HS-27A (cell line): ENCODE measurements around the gene SEC14L5.
A peak's percentile ranks its signal among the peaks of the same experiment; 100 is the strongest.

ENCODE experiments used
- DNase-seq: peaks from one replicate; pipeline ENCODE4 v3.0.0-alpha.2; 2012; ENCODE audit warnings: low read depth, missing footprints

SEC14L5 gene

GRCh38 chr16:5015351-5015750, 57.2 kb downstream of the SEC14L5 start:
- DNase-seq, result no peak

DNA sequence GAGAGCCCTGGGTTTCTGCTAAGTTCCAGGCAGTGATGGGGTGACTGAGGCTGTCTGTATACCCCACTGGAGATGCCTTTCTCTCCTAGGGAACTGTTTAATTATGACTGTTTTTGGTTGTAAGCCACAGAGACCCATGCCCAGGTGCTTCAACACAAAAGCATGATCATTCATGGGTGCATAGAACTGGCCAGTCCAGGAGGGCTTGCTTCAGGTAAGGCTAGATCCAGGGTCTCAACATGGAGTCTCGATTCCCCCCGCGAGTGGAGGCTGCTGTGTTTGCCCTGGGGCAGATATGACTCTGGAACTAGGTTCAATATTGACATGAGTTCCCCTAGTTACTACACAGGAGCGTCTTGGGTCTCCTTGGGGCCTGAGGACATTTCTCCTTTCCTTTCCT, 57.8 kb downstream of the SEC14L5 start:
- DNase-seq, result no peak

DNA sequence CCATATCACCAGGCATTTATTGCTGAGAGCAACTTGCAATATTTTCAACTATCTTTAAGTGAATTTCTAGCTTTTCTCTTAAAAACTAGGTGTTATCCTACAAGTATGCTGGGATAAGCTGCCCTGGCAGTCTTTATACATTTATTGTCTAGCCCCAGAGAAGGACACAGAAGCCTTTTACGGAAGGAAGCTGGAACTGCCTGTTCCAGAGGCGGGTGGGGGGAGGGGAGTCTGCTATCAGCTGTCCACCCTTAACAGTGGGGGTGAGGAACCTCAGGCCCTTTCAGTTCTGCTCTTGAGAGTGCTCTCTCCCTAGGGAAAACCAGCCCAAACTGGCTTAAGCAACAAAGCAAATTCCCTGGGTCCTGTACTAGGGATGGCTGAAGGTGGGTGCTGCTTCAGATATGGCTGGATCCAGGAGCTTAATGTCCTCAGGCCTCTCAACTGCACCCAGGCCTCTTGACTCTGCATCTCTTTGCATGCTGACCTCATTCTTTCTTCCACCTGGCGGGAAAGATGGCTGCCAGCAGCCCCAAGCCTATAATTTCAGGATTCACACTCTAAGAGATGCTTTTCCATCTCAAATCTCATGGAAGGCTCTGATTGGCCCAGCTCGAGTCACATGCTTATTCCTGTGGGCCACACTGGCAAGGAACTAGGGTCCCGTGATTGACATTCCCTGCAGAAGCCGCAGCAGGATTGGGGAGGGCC, 59.0 kb downstream of the SEC14L5 start:
- DNase-seq, result no peak

- DNase-seq, result no peak
These were observed 59.5 kb downstream of the SEC14L5 start for GRCh38 chr16:5017678-5017969.

GRCh38 chr16:5018793-5019192, 60.7 kb downstream of the SEC14L5 start:
- no peak for DNase-seq

GRCh38 chr16:5019775-5020174, 61.6 kb downstream of the SEC14L5 start:
- DNase-seq, result no peak

DNA sequence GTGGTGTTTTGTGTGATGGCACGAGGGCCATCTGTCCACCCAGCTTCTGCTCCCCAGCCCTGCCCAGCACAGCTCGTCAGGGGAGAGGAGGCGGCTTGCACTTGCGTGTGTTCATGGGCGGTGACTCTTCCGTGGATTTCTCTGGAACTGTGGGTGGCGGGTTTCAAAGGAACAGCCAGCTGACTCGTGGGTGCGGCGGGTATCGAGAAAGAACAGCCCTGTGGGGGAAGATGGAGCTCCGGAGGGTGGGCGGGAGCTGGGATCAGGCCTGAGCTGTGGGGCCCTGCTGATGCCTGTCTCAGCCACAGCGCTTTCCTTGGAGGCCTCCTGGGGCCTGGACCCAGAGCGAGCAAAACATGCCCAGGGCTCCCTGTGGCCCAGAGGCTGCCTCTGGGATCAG, 62.4 kb downstream of the SEC14L5 start:
- no peak for DNase-seq

- DNase-seq, result no peak
These were observed 64.4 kb downstream of the SEC14L5 start for GRCh38 chr16:5022521-5022920.

DNA sequence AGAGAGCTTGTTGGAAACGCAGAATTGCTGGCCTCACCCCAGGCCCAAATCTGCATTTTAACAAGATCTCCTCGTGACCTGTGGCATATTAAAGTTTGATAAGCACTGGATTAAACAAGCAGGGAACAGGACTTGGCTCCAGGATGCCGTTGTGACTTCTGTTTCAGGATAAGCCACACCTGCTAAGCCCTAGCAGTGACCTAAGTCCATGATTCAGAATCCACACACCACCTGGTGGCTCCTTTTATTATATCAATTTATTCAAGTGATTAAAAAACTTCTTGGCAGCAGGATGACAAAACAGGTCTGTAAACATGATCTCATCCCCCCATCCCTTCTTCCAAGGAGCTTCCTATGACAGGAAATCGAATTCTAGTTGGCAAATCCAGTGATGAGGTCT, 66.5 kb downstream of the SEC14L5 start:
- DNase-seq, result no peak

DNA sequence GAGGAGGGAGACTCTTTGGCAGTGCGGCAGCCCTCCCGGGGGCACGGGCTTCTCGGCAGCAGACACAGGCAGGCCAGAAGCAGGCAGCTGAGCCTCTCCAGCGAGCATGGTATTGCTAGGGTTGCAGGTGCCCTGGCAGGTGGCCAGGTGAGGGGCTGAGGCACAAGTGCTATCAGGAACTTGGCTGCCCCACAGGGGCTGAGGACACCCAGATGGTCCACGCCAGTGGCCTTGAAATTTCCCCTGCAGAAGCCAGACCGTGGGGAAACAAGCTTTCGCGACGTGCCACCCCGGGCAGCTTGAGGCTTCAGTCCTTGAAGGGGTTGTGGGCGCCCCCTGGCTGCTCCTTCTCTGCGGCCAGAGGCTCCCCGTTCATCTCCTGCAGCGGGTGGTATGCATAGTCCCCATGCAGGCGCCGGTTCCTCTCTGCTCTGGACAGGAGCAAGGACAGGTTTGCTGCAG, 67.1 kb downstream of the SEC14L5 start:
- DNase-seq, result no peak

GRCh38 chr16:5026664-5027063, 68.5 kb downstream of the SEC14L5 start:
- no peak for DNase-seq

GRCh38 chr16:5027086-5027485, 69.0 kb downstream of the SEC14L5 start:
- no peak for DNase-seq

- no peak for DNase-seq
These were observed 69.6 kb downstream of the SEC14L5 start for GRCh38 chr16:5027575-5028235.

- no peak for DNase-seq
These were observed 70.9 kb downstream of the SEC14L5 start for GRCh38 chr16:5028950-5029475.

GRCh38 chr16:5030251-5030870, 72.2 kb downstream of the SEC14L5 start:
- no peak for DNase-seq

GRCh38 chr16:5031601-5032000, 73.5 kb downstream of the SEC14L5 start:
- DNase-seq, result no peak

DNA sequence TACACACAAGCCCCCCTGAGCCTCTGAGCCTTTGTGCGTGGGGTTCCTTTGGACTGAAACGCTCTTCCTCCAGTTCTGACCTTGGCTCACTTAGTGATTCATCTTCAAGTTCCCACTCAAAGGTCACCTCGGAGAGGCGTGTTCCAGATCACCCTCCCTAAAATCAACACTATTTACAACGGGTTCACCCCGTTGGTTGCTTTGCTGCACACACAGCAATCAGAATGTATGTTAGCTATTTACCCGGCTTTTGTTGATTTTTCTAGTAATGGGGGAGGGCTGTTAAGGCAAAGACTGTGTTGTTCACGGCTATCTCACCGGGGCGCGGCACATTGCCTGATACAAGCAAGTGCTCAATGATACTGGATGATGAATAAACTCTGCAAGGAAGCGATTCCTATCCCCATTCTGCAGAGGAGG, 74.6 kb downstream of the SEC14L5 start:
- no peak for DNase-seq

DNA sequence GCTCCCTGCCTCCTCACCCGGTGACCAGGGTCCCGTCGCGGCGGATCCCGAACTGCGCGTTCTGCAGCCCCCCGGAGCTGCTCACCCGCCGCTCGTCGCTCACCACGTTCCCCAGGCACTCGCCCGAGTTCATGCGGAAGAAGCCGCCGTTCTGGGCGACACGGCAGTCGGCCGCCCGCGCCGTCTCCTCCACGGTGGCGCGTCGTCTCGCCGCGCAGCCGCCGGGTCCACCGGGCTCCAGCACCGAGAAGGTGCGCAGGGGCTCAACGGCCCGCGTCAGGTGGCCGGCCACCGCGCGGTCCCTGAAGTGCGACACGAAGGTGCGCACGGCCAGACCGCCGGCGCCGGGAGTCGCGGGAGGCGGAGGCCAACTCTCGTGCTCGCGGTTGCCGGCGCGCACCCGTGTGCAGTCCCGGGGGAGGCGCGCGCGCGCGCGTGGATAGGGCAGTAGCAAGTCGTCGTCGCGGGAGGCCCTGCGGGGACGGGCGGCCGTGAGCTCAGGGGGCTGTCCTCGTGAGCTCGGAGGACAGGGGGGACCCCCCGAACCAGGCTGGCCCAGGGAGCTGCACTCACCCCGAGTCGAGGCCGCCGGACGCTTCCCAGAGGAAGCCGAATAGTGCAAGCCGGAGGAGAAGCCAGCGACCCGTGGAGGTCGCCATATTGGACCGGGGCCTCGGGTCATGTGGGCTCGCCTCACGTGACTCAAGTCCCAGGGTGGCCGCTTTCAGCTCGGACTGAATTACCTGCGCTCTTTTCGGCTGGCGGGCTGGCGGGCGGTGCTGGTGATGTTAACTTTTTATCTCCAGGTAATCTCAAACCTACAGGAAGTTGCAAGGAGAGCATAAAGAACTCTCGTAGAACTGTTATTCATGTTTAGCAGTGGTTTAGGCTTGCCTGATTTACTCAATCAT, 75.4 kb downstream of the SEC14L5 start, which contains the start of gene NAGPA:
Gene NAGPA (minus strand): TSS at position 680 of the 911 bp plus-strand sequence. CDS start 21 bp downstream, at position 659.
- DNase-seq, result peak; percentile 56

DNA sequence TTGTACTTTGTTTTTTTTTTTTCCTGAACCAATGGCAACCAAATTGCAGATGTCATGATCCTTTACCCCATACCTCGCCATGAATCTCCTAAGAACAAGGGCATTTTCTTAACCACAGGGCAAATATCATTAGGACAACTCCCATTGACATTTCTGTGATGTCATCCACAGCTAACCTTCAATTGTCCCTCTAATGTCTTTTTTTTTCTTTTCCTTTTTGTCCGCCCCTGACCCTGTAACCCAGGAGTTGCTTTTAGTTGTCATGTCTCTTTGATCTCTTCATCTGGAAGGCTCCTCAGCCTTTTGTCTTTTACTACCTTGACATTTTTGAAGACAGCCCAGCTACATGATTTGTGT, 76.0 kb downstream of the SEC14L5 start:
- DNase-seq, result no peak

DNA sequence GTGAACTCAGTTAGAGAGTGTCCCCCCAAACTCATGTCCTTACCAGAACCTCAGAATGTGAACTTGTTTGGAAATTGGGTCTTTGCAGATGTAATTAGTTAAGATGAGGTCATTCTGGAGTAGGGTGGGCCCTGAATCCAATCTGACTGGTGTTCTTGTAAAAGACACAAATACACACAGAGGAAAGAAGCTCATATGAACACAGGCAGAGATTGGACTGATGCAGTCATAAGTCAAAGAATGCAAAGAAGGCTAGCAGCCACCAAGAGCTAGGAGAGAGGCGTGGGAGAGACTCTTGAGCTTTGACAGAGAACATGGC, 77.7 kb downstream of the SEC14L5 start:
- no peak for DNase-seq

DNA sequence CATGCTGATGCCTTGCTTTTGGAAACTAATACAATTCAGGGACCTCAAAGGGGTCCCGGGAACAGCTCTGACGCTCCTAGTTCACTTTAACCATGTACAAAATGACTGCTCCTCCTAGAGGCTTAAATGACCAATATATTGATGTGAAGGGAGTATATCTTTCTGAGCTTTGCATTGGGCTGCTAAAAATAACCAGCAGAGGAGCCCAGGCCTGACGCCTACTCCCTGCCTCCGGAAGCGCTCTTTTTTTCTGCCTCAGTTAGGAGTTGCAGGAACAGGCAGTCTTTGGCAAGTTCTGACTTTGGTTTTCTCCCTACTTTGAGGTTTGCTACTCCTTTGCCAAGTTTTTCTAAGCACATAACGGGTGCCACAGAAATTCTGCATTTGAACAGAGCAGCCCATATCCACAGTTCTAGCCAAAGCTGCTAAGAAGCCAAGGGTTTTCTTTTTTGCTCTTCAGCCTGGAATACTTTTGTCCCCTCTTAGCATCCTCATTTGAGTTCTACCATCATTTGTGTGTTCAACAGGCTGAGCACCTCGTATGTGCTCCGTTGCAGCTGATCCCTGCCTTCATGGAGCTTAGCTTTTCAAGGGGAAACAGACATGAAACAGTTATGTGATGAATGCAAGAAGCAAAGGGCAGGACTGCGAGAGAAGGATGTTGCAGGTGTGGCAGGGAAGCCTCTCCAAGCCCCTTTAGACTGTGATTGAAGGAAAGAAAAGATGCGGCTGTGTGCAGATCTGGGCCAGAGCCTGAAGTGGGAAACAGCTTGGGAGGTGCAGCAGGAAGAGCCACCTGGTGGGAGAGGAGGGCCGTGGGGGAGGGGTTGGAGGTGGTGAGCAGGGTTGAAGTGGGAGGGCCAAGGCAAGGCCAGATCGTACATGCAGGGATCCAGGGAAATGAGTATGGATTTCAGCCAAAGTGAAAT, 78.4 kb downstream of the SEC14L5 start:
- no peak for DNase-seq
